ENCODE results near the gene FTSJ3.

Gene FTSJ3

DNA sequence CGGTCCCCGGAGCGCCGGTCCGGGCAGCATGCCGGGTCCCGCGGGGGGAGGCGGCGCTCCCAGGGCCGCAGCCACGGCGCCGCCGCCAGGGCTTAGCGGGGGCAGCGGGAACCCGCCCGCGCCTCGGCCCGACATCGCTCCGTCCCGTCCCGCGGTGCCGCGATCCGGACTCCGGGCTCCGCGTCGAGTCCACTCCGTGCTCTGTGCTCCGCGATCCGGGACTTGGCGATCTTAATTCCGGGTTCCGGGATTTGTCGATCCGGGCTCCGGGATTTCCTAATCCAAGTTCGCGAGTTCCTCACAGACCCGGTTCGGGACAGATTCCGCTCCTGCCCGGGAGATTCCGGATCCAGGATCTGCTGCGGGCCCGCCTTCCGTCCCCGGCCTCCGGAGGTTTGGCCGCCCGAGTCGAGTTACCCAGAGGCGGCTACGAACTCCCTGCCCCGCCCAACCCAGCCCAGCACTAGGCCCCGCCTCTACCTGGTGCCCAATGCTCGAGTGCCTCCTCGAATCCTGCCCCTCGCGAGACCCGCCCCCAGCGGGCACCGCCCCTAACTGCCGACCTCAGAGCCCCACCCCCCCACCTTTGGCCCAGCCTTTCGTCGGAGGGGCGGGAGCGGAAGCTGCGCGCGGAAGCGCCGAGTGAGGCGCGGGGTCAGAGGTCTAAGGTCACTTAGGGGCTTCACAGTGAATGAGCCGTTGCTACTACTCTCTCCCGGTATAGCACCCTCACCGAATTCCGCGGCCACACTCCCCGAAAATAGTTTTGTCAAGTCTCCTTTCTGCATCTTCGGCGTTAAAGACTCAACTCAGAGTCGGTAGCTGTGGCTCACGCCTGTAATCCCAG, 15.3 kb upstream of the FTSJ3 start, which contains the start of gene SMARCD2 (continued):
- TF ChIP-seq ZNF157 (tag by site-specific recombination; IDR thresholded peaks at IDR 0.05) = peak; percentile 44; the same call in 1 of the 2 replicates
- TF ChIP-seq ZNF394 (tag by site-specific recombination; IDR thresholded peaks at IDR 0.05; ENCODE audit: borderline replicate concordance) = peak; percentile 80
- no peak for TF ChIP-seq ZNF529 (tag by site-specific recombination; IDR thresholded peaks at IDR 0.05; ENCODE audit: insufficient replicate concordance)
- TF ChIP-seq TRIM28 (IDR thresholded peaks at IDR 0.05; ENCODE audit: borderline replicate concordance, low read length) = no peak
- TF ChIP-seq ZNF202 (tag by site-specific recombination; IDR thresholded peaks at IDR 0.05; ENCODE audit: borderline replicate concordance) = no peak
- no peak for TF ChIP-seq ZNF311 (tag by site-specific recombination; IDR thresholded peaks at IDR 0.05; ENCODE audit: borderline replicate concordance)
- peak; percentile 81 for TF ChIP-seq ZNF677 (tag by site-specific recombination; IDR thresholded peaks at IDR 0.05)
- TF ChIP-seq, protein P1, sequence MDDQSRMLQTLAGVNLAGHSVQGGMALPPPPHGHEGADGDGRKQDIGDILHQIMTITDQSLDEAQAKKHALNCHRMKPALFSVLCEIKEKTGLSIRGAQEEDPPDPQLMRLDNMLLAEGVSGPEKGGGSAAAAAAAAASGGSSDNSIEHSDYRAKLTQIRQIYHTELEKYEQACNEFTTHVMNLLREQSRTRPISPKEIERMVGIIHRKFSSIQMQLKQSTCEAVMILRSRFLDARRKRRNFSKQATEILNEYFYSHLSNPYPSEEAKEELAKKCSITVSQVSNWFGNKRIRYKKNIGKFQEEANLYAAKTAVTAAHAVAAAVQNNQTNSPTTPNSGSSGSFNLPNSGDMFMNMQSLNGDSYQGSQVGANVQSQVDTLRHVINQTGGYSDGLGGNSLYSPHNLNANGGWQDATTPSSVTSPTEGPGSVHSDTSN (CRISPR knock-in tag; IDR thresholded peaks at IDR 0.05) = peak; percentile 87; the same call in 1 of the 2 replicates
- TF ChIP-seq, protein P2, sequence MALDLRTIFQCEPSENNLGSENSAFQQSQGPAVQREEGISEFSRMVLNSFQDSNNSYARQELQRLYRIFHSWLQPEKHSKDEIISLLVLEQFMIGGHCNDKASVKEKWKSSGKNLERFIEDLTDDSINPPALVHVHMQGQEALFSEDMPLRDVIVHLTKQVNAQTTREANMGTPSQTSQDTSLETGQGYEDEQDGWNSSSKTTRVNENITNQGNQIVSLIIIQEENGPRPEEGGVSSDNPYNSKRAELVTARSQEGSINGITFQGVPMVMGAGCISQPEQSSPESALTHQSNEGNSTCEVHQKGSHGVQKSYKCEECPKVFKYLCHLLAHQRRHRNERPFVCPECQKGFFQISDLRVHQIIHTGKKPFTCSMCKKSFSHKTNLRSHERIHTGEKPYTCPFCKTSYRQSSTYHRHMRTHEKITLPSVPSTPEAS (tag by site-specific recombination; IDR thresholded peaks at IDR 0.05) = peak; percentile 65
- peak; percentile 63 for TF ChIP-seq EGR2 (tag by site-specific recombination; IDR thresholded peaks at IDR 0.05; ENCODE audit: low read depth)
- no peak for TF ChIP-seq ZNF530 (tag by site-specific recombination; IDR thresholded peaks at IDR 0.05; ENCODE audit: low read depth)
- peak; percentile 98 for TF ChIP-seq KLF8 (tag by site-specific recombination; IDR thresholded peaks at IDR 0.05)
- peak; percentile 97 for TF ChIP-seq GLI4 (tag by site-specific recombination; IDR thresholded peaks at IDR 0.05)
- TF ChIP-seq ZNF292 (tag by site-specific recombination; IDR thresholded peaks at IDR 0.05; ENCODE audit: borderline replicate concordance, low read depth) = no peak
- TF ChIP-seq, protein P3, sequence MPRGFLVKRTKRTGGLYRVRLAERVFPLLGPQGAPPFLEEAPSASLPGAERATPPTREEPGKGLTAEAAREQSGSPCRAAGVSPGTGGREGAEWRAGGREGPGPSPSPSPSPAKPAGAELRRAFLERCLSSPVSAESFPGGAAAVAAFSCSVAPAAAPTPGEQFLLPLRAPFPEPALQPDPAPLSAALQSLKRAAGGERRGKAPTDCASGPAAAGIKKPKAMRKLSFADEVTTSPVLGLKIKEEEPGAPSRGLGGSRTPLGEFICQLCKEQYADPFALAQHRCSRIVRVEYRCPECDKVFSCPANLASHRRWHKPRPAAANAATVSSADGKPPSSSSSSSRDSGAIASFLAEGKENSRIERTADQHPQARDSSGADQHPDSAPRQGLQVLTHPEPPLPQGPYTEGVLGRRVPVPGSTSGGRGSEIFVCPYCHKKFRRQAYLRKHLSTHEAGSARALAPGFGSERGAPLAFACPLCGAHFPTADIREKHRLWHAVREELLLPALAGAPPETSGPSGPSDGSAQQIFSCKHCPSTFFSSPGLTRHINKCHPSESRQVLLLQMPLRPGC (tag by site-specific recombination; IDR thresholded peaks at IDR 0.05) = peak; percentile 94
- TF ChIP-seq, protein P4, sequence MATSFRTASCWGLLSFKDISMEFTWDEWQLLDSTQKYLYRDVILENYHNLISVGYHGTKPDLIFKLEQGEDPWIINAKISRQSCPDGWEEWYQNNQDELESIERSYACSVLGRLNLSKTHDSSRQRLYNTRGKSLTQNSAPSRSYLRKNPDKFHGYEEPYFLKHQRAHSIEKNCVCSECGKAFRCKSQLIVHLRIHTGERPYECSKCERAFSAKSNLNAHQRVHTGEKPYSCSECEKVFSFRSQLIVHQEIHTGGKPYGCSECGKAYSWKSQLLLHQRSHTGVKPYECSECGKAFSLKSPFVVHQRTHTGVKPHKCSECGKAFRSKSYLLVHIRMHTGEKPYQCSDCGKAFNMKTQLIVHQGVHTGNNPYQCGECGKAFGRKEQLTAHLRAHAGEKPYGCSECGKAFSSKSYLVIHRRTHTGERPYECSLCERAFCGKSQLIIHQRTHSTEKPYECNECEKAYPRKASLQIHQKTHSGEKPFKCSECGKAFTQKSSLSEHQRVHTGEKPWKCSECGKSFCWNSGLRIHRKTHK (tag by site-specific recombination; IDR thresholded peaks at IDR 0.05) = no peak
- TF ChIP-seq, protein P5, sequence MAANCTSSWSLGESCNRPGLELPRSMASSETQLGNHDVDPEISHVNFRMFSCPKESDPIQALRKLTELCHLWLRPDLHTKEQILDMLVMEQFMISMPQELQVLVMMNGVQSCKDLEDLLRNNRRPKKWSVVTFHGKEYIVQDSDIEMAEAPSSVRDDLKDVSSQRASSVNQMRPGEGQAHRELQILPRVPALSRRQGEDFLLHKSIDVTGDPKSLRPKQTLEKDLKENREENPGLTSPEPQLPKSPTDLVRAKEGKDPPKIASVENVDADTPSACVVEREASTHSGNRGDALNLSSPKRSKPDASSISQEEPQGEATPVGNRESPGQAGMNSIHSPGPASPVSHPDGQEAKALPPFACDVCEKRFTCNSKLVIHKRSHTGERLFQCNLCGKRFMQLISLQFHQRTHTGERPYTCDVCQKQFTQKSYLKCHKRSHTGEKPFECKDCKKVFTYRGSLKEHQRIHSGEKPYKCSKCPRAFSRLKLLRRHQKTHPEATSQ (tag by site-specific recombination; IDR thresholded peaks at IDR 0.05) = peak; percentile 98
- no peak for TF ChIP-seq ZNF670 (tag by site-specific recombination; IDR thresholded peaks at IDR 0.05; ENCODE audit: low read depth)
- TF ChIP-seq ZNF658 (tag by site-specific recombination; IDR thresholded peaks at IDR 0.05) = 0 out of 2 replicates have a peak, but pooled peaks have one; percentile 77
- no peak for TF ChIP-seq ZNF473 (tag by site-specific recombination; IDR thresholded peaks at IDR 0.05)
- TF ChIP-seq ZNF350 (tag by site-specific recombination; IDR thresholded peaks at IDR 0.05) = no peak
- peak; percentile 92 for TF ChIP-seq ZBTB17 (tag by site-specific recombination; IDR thresholded peaks at IDR 0.05)
- no peak for TF ChIP-seq MEIS1 (CRISPR knock-in tag; IDR thresholded peaks at IDR 0.05; ENCODE audit: borderline replicate concordance)
- TF ChIP-seq ZNF707 (tag by site-specific recombination; IDR thresholded peaks at IDR 0.05) = peak; percentile 67; the same call in 1 of the 2 replicates
- no peak for TF ChIP-seq ZNF266 (tag by site-specific recombination; IDR thresholded peaks at IDR 0.05; ENCODE audit: low read depth)
- no peak for TF ChIP-seq ZFP41 (tag by site-specific recombination; IDR thresholded peaks at IDR 0.05; ENCODE audit: borderline replicate concordance)
- TF ChIP-seq ZNF596 (tag by site-specific recombination; IDR thresholded peaks at IDR 0.05) = peak; percentile 75
- TF ChIP-seq ZNF560 (tag by site-specific recombination; IDR thresholded peaks at IDR 0.05; ENCODE audit: borderline replicate concordance) = no peak
- 0 out of 2 replicates have a peak, but pooled peaks have one; percentile 81 for TF ChIP-seq SALL2 (tag by site-specific recombination; IDR thresholded peaks at IDR 0.05; ENCODE audit: borderline replicate concordance)
- peak; percentile 98 for TF ChIP-seq ZEB2 (tag by site-specific recombination; IDR thresholded peaks at IDR 0.05)
- TF ChIP-seq ZFHX2 (tag by site-specific recombination; conservative IDR thresholded peaks at IDR 0.05) = peak; percentile 84
- TF ChIP-seq WT1 (tag by site-specific recombination; IDR thresholded peaks at IDR 0.05) = peak; percentile 58
- TF ChIP-seq ZNF341 (tag by site-specific recombination; IDR thresholded peaks at IDR 0.05; ENCODE audit: low read depth) = no peak
- TF ChIP-seq ZXDB (tag by site-specific recombination; IDR thresholded peaks at IDR 0.05) = peak; percentile 94

Measured in HEK293 (cell line).